Activated CD4-positive, alpha-beta T cell treated with anti-CD3 and anti-CD28 coated beads for 48 hours (primary cell): ENCODE data around the gene GNB1.
"Not testable (repeated sequence)": the region's sequence is repeated elsewhere in the genome, so short reads cannot be mapped to it uniquely, and the experiment has no call there.

Source experiments
- DNase-seq: peaks from one replicate; pipeline ENCODE4 v3.0.0-alpha.2; 2020

Gene GNB1

DNA sequence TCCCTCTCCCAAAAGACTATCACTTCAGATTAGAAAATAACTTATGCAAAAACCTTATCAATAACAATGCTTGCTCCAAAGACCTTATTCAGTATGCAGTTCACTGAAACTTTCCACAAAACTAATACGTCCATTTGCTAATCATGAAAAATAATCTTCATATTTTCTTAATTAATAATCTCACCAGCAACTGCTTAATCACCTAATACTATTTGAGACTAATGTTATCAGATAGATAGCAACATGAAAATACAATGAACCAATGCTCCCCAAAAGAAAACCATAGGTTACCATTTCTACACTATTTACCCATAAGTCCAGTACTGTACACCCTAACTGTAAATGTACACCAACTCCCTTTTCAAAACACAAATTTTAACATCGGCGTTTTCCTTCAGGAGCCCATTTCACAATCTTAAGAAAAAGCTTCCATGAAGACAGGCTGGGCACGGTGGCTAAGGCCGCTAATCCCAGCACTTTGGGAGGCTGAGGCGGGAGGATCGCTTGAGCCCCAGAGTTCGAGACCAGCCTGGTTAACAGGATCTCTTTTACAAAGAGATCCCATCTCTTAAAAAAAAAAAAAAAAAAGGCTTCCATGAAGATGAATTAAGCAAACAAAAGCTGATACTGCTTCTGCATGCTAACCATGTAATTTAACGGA is 1.7 kb downstream of the GNB1 start:
- no peak for DNase-seq

- DNase-seq = not testable (repeated sequence)
Observed at GRCh38 chr1:1883890-1884289, 7.0 kb downstream of the GNB1 start.

- no peak for DNase-seq
Observed at GRCh38 chr1:1883092-1883873, 7.6 kb downstream of the GNB1 start.

DNA sequence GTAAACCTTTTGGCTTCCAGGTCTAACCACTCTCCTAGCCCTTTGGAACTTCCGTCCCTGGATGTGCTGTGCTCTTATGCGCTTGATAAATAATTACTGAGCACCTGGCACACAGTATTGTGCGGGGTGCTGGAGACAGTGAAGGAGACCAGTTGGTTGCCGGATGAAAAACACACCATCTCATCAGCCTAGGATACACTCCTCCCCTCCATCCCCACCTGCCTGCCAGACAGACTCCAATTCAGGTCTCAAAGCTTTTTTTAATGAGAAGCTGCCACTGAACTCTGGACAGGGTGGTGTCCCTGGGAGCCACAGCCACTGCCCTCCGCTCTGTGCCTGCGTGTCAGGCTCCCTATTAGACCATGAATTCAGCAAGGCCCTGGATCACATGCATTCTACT is 9.2 kb downstream of the GNB1 start:
- DNase-seq = no peak

GRCh38 chr1:1880617-1881312 is 10.1 kb downstream of the GNB1 start:
- no peak for DNase-seq

- no peak for DNase-seq
Observed at GRCh38 chr1:1879942-1880341, 10.9 kb downstream of the GNB1 start.

GRCh38 chr1:1877865-1878436 is 12.9 kb downstream of the GNB1 start:
- no peak for DNase-seq

GRCh38 chr1:1876335-1876930 is 14.5 kb downstream of the GNB1 start:
- no peak for DNase-seq

GRCh38 chr1:1875932-1876331 is 15.0 kb downstream of the GNB1 start:
- peak; percentile 64 for DNase-seq

DNA sequence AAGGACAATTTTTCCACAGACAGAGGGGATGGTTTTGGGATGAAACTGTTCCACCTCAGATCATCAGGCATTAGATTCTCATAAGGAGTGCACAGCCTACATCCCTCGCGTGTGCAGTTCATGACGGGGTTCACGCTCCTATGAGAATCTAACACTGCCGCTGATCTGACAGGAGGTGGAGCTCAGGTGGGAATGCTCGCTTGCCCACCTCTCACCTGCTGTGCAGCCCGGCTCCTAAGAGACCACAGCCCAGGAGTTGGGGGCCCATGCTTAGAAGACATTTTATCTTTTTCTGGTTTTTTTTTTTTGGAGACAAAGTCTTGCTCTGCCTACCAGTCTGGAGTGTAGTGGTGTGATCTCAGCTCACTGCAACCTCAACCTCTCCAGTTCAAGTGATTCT is 16.0 kb downstream of the GNB1 start:
- no peak for DNase-seq

DNA sequence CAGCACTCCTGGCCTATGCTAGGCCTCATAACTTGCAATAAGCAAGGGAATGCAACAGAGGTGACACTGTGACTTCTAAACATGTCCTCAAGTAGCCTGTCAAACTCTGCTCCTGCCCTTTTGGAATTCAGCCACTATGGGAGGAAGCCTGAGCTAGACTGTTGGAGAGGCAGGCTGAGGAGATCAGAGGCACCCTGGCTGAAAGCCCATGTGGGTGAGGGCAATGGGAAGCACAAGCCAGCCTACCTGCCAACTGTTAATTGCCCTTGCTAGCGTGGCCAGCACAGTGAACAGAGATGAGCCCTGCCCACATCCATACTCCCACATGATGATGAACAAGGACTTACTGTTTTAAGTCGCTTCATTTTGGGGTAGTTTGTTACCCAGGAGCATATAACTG is 17.7 kb downstream of the GNB1 start:
- DNase-seq = no peak

GRCh38 chr1:1872329-1872994 is 18.4 kb downstream of the GNB1 start:
- no peak for DNase-seq

DNA sequence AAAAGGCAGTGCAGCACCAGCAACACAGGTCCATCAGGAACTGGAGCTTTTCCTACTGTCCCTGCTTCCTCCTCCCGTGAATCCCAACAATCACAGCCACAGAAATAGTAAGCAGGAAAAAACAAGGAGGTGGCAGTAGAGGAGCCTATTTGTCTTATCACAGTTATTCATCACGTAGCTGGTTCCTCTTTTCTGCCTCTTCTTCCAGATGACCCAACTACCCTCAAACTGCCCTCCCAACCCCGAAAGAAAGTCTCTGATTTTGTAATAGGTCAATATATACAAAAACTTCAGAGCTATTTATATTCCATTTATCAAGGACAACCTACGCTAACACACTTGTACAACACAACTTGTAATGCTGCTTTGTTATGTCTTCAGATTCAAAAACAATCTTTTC is 21.4 kb downstream of the GNB1 start:
- DNase-seq = no peak

GRCh38 chr1:1867164-1867563 is 23.7 kb downstream of the GNB1 start:
- DNase-seq = no peak

DNA sequence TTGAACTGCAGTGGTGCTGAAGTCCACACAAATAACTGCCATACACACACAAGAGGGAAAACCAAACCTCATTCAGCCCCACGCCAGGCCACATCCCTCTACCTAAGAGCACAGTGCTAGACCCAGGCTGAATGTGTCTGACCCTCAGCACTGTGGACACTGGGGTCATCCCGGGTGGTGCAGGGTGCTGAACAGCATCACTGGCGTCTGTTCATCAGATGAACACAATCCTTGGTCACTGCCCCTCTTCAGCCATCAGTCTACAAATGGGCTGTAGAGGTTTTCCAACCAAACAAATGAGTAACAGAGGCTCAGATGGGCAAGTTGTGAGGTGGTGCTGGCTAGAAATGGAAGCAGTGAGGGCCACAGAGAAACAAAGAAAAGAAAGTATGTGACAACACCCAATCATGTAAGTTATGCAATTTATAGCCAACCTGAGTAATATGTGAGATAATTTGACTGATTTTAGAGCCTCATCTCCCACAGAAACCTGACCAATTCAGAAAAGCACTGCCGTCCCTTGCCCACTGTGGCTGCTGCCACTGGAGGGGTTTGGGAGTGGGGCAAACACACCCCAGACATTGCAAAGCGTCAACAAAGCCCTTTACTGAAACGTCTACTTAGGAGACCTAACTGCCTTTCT is 27.9 kb downstream of the GNB1 start:
- no peak for DNase-seq

- DNase-seq = not testable (repeated sequence)
Observed at GRCh38 chr1:1861761-1862310, 29.1 kb downstream of the GNB1 start.

DNA sequence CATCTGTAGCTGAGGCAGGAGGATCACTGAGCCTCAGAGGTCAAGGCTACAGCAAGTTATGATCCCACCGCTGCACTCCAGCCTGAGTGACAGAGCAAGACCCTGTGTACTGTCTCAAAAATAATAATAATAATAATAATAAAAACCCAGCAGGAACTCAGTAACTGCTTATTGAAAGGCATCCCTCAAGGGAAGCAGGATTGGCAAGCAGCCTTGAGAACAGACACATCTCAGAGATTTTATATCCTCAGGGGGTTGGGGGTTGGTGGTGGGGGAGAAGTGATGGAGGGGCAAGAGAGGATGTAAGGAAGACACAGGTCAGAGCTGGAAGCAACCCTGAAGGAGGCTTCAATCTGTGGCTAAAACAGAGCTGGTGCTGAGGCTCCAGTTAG is 29.6 kb downstream of the GNB1 start:
- DNase-seq = no peak

GRCh38 chr1:1859970-1860697 is 30.8 kb downstream of the GNB1 start:
- DNase-seq = not testable (repeated sequence)

GRCh38 chr1:1858382-1859086 is 32.4 kb downstream of the GNB1 start:
- DNase-seq = no peak

GRCh38 chr1:1857096-1857703 is 33.7 kb downstream of the GNB1 start:
- DNase-seq = no peak
